HCT116 (cell line): ENCODE measurements around the gene HLCS.
"Not testable (repeated sequence)": the region's sequence is repeated elsewhere in the genome, so short reads cannot be mapped to it uniquely, and the experiment has no call there.

Experiments used
- EZH2 ChIP-seq: fragments of 200-600 bp; sonication (generic); IDR thresholded peaks from 2 replicates; pipeline ENCODE4 v1.6.1; 2017; ENCODE audit warnings: antibody characterized with exemption, mixed run types
- POLR2A ChIP-seq: IDR thresholded peaks from 2 replicates; pipeline ENCODE4 v1.7.0; 2011; ENCODE audit warnings: borderline replicate concordance; ENCODE audit not compliant: insufficient read depth, insufficient read length; ENCODE audit errors: extremely low read depth
- TF ChIP-seq, protein P1 (sequence below): IDR thresholded peaks from 2 replicates; pipeline ENCODE4 v1.6.1; 2012
- TF ChIP-seq, protein P2 (sequence below), 3 experiments: fragments of 200-600 bp in 1 of 3; sonication (generic) in 1 of 3; IDR thresholded peaks in 2 of 3; conservative IDR thresholded peaks in 1 of 3; 2 replicates each; pipeline ENCODE4 v1.5.1; 2012 to 2017; ENCODE audit warnings: low read depth in 2 of 3, low read length in 2 of 3, antibody characterized with exemption in 1 of 3, borderline replicate concordance in 1 of 3, control low read depth in 1 of 3, mild to moderate bottlenecking in 1 of 3, mixed read lengths in 1 of 3, mixed run types in 1 of 3, moderate library complexity in 1 of 3; ENCODE audit not compliant: insufficient read depth in 1 of 3
- TF ChIP-seq, protein P3 (sequence below): IDR thresholded peaks from 2 replicates; pipeline ENCODE4 v1.6.1; 2012; ENCODE audit warnings: low read depth

DNA sequence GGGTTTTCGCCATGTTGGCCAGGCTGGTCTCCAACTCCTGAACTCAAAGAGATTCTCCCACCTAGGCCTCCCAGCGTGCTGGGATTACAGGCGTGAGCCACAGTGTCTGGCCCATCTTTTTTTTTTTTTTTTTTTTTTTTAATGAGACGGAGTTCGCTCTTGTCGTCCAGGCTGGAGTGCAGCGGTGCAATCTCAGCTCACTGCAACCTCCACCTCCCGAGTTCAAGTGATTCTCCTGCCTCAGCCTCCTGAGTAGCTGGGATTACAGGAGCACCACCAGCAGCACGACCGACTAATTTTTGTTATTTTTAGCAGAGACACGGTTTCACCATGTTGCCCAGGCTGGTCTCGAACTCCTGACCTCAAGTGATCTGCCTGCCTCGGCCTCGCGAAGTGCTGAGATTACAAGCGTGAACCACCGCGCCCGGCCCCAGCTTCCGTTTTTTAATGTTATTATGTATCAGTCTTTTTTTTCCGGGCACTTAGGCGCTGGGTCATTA is 22.8 kb upstream of the HLCS start:
- TF ChIP-seq, protein P1, sequence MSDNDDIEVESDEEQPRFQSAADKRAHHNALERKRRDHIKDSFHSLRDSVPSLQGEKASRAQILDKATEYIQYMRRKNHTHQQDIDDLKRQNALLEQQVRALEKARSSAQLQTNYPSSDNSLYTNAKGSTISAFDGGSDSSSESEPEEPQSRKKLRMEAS = not testable (repeated sequence)
- not testable (repeated sequence) for TF ChIP-seq EZH2, POLR2A
- TF ChIP-seq, protein P2, sequence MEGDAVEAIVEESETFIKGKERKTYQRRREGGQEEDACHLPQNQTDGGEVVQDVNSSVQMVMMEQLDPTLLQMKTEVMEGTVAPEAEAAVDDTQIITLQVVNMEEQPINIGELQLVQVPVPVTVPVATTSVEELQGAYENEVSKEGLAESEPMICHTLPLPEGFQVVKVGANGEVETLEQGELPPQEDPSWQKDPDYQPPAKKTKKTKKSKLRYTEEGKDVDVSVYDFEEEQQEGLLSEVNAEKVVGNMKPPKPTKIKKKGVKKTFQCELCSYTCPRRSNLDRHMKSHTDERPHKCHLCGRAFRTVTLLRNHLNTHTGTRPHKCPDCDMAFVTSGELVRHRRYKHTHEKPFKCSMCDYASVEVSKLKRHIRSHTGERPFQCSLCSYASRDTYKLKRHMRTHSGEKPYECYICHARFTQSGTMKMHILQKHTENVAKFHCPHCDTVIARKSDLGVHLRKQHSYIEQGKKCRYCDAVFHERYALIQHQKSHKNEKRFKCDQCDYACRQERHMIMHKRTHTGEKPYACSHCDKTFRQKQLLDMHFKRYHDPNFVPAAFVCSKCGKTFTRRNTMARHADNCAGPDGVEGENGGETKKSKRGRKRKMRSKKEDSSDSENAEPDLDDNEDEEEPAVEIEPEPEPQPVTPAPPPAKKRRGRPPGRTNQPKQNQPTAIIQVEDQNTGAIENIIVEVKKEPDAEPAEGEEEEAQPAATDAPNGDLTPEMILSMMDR (IDR thresholded peaks at IDR 0.05 in 2 of 3, conservative IDR thresholded peaks at IDR 0.05 in 1 of 3; ENCODE audit: borderline replicate concordance in 1 of 3, insufficient read depth in 1 of 3, low read depth in 2 of 3, low read length in 2 of 3) = not testable (repeated sequence)
- TF ChIP-seq, protein P3, sequence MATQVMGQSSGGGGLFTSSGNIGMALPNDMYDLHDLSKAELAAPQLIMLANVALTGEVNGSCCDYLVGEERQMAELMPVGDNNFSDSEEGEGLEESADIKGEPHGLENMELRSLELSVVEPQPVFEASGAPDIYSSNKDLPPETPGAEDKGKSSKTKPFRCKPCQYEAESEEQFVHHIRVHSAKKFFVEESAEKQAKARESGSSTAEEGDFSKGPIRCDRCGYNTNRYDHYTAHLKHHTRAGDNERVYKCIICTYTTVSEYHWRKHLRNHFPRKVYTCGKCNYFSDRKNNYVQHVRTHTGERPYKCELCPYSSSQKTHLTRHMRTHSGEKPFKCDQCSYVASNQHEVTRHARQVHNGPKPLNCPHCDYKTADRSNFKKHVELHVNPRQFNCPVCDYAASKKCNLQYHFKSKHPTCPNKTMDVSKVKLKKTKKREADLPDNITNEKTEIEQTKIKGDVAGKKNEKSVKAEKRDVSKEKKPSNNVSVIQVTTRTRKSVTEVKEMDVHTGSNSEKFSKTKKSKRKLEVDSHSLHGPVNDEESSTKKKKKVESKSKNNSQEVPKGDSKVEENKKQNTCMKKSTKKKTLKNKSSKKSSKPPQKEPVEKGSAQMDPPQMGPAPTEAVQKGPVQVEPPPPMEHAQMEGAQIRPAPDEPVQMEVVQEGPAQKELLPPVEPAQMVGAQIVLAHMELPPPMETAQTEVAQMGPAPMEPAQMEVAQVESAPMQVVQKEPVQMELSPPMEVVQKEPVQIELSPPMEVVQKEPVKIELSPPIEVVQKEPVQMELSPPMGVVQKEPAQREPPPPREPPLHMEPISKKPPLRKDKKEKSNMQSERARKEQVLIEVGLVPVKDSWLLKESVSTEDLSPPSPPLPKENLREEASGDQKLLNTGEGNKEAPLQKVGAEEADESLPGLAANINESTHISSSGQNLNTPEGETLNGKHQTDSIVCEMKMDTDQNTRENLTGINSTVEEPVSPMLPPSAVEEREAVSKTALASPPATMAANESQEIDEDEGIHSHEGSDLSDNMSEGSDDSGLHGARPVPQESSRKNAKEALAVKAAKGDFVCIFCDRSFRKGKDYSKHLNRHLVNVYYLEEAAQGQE = not testable (repeated sequence)
